PFSK-1 (cell line): ENCODE results near the gene PRKN.

Experiments
- FOXP2 ChIP-seq: optimal IDR thresholded peaks from 2 replicates; pipeline ENCODE3; 2011; ENCODE audit warnings: borderline replicate concordance, control low read depth, inconsistent platforms; ENCODE audit not compliant: insufficient read depth; ENCODE audit errors: extremely low read length, extremely low read depth
- POLR2AphosphoS5 ChIP-seq: IDR thresholded peaks from 2 replicates; pipeline ENCODE4 v1.6.1; 2012; ENCODE audit warnings: low read depth, mild to moderate bottlenecking, control low read depth, low read length, moderate library complexity
- SIN3A ChIP-seq: IDR thresholded peaks from 2 replicates; pipeline ENCODE4 v1.6.1; 2012; ENCODE audit warnings: mild to moderate bottlenecking, low read length, moderate library complexity, borderline replicate concordance; ENCODE audit not compliant: insufficient read depth
- TAF1 ChIP-seq: IDR thresholded peaks from 2 replicates; pipeline ENCODE4 v1.6.1; 2012; ENCODE audit warnings: low read length, control low read depth, borderline replicate concordance; ENCODE audit not compliant: insufficient read depth
- TF ChIP-seq, protein P1 (sequence below), 2 experiments: IDR thresholded peaks; 2 replicates each; pipeline versions ENCODE4 v1.6.1 to v1.8.0; 2011 to 2012; ENCODE audit warnings: low read depth in 2 of 2, low read length in 2 of 2, control low read depth in 1 of 2, inconsistent platforms in 1 of 2, mild to moderate bottlenecking in 1 of 2, moderate library complexity in 1 of 2; ENCODE audit not compliant: insufficient read depth in 1 of 2

DNA sequence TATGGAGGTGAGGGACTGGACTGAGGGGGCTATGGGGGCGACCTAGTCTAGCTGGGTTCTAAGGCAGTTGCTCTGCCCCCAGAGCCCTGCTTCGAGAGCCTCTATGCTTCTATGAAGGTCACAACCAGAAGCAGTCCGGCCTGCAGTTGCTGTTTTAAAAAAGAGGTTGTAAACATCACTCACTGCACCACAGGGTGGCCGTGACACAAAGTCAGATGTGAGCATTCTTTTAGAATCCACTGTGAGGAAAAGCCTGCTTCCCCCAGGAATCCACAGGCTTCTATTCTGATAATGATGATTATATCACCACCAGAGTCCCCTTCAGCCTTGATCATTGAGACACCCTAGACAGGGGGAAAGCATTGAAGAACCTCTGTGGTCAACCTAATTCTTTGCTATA, 1224.0 kb downstream of the PRKN start:
- TF ChIP-seq, protein P1, sequence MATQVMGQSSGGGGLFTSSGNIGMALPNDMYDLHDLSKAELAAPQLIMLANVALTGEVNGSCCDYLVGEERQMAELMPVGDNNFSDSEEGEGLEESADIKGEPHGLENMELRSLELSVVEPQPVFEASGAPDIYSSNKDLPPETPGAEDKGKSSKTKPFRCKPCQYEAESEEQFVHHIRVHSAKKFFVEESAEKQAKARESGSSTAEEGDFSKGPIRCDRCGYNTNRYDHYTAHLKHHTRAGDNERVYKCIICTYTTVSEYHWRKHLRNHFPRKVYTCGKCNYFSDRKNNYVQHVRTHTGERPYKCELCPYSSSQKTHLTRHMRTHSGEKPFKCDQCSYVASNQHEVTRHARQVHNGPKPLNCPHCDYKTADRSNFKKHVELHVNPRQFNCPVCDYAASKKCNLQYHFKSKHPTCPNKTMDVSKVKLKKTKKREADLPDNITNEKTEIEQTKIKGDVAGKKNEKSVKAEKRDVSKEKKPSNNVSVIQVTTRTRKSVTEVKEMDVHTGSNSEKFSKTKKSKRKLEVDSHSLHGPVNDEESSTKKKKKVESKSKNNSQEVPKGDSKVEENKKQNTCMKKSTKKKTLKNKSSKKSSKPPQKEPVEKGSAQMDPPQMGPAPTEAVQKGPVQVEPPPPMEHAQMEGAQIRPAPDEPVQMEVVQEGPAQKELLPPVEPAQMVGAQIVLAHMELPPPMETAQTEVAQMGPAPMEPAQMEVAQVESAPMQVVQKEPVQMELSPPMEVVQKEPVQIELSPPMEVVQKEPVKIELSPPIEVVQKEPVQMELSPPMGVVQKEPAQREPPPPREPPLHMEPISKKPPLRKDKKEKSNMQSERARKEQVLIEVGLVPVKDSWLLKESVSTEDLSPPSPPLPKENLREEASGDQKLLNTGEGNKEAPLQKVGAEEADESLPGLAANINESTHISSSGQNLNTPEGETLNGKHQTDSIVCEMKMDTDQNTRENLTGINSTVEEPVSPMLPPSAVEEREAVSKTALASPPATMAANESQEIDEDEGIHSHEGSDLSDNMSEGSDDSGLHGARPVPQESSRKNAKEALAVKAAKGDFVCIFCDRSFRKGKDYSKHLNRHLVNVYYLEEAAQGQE (IDR thresholded peaks at IDR 0.05; ENCODE audit: insufficient read depth in 1 of 2, low read depth in 2 of 2, low read length in 2 of 2) = no peak
- no peak for TF ChIP-seq POLR2AphosphoS5
- no peak for TF ChIP-seq SIN3A
- no peak for TF ChIP-seq TAF1
- no peak for TF ChIP-seq FOXP2
